Measurements from ENCODE around the gene SRRM3.

DNA sequence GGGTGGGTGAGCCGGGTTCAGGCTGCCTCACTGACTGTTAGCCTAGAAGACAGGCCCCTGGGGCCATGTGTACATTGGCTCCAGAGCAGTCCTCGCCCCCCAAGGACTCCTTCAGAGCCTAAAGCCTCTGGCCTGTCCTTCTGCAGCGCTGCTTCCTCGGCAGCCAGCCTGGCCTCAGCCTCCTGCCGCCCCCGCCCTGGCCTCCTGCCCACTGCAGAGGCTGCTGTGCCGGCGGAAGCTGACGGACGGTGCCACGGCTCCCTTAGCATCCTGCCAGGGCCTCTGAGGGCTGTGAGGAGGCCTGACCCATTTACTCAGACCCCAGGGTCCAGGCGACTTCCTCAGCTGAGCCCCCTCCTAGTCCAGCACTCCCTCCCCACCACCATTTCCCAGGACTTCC is 4.9 kb downstream of the SRRM3 start:
- TF ChIP-seq, protein P1, sequence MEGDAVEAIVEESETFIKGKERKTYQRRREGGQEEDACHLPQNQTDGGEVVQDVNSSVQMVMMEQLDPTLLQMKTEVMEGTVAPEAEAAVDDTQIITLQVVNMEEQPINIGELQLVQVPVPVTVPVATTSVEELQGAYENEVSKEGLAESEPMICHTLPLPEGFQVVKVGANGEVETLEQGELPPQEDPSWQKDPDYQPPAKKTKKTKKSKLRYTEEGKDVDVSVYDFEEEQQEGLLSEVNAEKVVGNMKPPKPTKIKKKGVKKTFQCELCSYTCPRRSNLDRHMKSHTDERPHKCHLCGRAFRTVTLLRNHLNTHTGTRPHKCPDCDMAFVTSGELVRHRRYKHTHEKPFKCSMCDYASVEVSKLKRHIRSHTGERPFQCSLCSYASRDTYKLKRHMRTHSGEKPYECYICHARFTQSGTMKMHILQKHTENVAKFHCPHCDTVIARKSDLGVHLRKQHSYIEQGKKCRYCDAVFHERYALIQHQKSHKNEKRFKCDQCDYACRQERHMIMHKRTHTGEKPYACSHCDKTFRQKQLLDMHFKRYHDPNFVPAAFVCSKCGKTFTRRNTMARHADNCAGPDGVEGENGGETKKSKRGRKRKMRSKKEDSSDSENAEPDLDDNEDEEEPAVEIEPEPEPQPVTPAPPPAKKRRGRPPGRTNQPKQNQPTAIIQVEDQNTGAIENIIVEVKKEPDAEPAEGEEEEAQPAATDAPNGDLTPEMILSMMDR (IDR thresholded peaks at IDR 0.05) = no peak
- TF ChIP-seq POLR2A (IDR thresholded peaks at IDR 0.05) = no peak

Data from stomach (tissue), 4 donors.